ENCODE data around the gene WRAP53. TPM values are rescaled to one million over a fixed set of nuclear protein-coding genes. Genes with fewer than 3 reads are reported as not detected.

WRAP53 gene
- total RNA-seq, 1 donor from 2014 or later = 14.9 TPM

DNA sequence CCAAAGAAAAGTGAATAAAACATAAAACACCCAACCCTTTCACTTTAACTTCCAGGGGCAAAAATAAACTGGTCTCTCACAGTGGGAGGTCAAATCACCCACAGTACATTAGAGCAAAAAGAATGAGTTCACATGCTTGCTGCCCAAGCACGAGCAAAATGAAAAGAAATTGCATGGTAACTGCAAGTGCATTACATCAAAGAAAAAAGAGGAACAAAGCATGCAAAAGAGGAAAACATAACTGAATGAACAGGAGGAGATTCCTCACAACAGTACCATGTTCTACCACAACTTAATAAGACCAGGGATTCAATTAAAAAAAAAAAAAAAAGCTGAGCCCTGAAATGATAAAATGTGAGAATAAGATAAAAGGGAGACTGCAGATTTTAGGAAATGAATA lies 41.5 kb downstream of the WRAP53 start:
- TF ChIP-seq, protein P1, sequence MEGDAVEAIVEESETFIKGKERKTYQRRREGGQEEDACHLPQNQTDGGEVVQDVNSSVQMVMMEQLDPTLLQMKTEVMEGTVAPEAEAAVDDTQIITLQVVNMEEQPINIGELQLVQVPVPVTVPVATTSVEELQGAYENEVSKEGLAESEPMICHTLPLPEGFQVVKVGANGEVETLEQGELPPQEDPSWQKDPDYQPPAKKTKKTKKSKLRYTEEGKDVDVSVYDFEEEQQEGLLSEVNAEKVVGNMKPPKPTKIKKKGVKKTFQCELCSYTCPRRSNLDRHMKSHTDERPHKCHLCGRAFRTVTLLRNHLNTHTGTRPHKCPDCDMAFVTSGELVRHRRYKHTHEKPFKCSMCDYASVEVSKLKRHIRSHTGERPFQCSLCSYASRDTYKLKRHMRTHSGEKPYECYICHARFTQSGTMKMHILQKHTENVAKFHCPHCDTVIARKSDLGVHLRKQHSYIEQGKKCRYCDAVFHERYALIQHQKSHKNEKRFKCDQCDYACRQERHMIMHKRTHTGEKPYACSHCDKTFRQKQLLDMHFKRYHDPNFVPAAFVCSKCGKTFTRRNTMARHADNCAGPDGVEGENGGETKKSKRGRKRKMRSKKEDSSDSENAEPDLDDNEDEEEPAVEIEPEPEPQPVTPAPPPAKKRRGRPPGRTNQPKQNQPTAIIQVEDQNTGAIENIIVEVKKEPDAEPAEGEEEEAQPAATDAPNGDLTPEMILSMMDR (conservative IDR thresholded peaks at IDR 0.05; ENCODE audit: low read depth, low read length) = no peak
- DNase-seq (ENCODE audit: low read depth) = no peak

DNA sequence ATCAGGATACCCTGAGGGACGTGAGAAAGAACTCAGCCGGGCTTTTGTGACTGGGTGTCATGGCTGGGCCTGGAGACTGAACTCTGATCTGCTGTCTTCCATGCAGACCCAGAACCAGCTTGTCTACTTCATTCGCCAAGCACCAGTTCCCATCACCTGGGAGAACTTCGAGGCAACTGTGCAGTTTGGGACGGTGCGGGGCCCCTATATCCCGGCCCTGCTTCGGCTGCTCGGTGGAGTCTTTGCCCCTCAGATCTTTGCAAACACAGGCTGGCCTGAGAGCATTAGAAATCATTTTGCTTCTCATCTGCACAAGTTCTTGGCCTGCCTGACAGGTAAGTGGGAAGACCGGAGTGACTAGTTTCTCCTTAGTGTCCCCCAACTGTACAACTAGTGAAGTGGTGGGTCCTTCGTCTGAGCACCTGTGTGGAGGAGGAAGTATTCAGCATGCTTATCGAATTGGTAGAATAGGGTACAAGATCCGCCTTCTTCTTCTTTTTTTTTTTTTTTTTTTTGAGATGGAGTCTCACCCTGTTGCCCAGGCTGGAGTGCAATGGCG lies 44.8 kb downstream of the WRAP53 start:
- no peak for DNase-seq (ENCODE audit: low read depth)
- no peak overlapping the region for H3K4me3 ChIP-seq (ENCODE audit: low read depth, low read length)
- TF ChIP-seq, protein P1 (conservative IDR thresholded peaks at IDR 0.05; ENCODE audit: low read depth, low read length) = no peak

More for the DNA sequence above, 41.5 kb downstream of the WRAP53 start:
- no peak overlapping the region for H3K4me3 ChIP-seq (ENCODE audit: low read depth, low read length)

DNA sequence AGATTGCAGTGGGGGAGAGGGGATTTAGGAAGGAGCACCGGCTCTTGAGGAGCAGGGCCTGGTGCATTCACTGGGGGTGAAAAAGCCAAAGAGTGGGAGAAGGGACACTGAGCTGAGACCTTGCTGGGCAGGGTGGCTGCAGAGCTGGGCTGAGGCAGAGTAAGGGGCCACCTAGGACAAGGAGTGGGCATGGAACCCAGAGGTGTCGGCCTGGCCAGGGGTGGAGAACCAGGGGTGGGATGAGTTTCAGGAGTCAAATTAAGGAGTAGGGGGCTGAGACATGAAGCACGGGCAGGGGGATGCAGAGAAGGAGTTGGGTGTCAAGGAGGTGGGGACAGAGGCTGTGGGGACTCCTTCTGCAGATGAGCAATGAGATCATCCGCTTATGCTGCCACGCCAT lies 49.3 kb downstream of the WRAP53 start:
- no peak for DNase-seq (ENCODE audit: low read depth)
- TF ChIP-seq, protein P1 (conservative IDR thresholded peaks at IDR 0.05; ENCODE audit: low read depth, low read length) = no peak
- no peak overlapping the region for H3K4me3 ChIP-seq (ENCODE audit: low read depth, low read length)

DNA sequence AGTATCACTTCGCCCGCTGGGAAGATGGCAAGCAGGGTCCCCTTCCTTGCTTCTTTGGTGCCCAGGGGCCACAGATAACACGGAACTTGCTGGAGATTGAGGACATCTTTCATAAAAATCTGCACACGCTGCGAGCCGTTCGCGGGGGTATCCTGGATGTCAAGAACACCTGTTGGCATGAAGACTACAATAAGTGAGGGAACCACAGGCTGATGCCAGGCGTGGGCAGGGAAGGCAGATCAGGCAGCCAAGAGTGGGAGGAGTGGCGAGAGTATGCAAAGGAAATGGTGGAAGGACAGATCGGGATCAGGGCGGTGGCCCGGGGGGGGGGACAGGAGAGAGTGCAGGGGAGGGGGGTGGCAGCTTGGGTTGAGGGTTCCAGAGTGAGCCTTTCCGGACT lies 51.5 kb downstream of the WRAP53 start:
- H3K4me3 ChIP-seq (ENCODE audit: low read depth, low read length) = no peak overlapping the region
- DNase-seq (ENCODE audit: low read depth) = no peak
- TF ChIP-seq, protein P1 (conservative IDR thresholded peaks at IDR 0.05; ENCODE audit: low read depth, low read length) = no peak

DNA sequence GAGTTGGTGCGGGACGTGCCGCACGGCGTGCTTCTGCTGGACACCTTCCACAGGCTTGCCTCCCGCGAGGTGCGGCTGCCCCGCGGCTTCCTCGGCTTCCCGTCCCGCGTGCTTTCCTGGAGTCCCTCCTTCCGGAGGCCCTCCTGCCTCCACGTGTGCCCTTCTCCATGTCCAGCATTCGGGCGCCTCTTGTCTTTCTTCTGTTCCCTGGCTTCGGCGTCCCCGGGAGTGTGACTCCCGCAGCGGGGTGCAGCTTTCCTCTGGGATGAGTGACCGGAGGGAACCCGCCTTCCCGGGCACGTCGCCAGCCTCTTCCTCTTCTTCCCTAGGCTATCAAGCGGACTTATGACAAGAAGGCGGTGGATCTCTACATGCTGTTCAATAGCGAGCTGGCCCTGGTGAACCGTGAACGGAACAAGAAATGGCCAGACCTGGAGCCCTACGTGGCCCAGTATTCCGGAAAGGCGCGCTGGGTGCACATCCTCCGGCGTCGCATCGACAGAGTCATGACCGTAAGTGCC lies 52.3 kb downstream of the WRAP53 start:
- no peak for DNase-seq (ENCODE audit: low read depth)
- H3K4me3 ChIP-seq (ENCODE audit: low read depth, low read length) = no peak overlapping the region
- TF ChIP-seq, protein P1 (conservative IDR thresholded peaks at IDR 0.05; ENCODE audit: low read depth, low read length) = no peak

DNA sequence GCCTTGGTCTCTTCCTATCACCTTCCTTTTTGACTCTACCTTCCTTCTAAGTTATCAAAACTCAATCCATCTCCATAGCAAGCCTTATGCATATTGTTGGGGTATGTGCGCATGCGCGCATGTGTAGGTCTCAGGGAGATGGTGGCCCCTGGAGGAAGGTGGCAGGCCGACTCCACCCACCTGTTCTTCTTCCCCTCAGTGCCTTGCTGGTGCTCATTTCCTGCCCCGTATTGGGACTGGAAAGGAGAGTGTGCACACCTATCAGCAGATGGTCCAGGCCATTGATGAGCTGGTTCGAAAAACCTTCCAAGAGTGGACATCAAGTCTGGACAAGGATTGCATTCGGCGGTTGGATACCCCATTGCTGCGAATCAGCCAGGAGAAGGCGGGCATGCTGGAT lies 54.5 kb downstream of the WRAP53 start:
- no peak overlapping the region for H3K4me3 ChIP-seq (ENCODE audit: low read depth, low read length)
- TF ChIP-seq, protein P1 (conservative IDR thresholded peaks at IDR 0.05; ENCODE audit: low read depth, low read length) = no peak
- DNase-seq (ENCODE audit: low read depth) = no peak

DNA sequence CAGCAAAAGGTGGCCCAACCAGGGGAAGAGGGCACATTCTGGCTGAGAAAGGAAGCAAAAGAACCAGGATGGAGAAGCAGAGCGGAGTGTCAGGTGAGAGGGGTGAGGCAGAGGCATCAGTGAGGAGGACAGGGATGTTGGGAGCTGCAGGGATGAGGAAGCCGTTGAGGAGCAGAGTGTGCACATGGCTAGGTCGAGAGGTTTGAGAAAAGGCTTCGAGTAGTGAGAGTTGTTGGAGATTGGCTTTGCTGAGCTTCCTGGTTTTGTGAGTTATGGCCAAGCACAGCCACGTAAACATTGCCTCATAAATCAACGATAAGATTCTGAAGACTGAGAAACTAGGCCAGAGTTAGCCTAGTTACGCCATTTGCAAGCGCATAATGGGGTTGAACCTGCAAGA lies 56.1 kb downstream of the WRAP53 start:
- TF ChIP-seq, protein P1 (conservative IDR thresholded peaks at IDR 0.05; ENCODE audit: low read depth, low read length) = no peak
- no peak for DNase-seq (ENCODE audit: low read depth)
- no peak overlapping the region for H3K4me3 ChIP-seq (ENCODE audit: low read depth, low read length)

Data from epithelial cell of proximal tubule (primary cell).